ENCODE results near the gene R3HDM4. TPM values are rescaled to one million over a fixed set of nuclear protein-coding genes. Genes with fewer than 3 reads are reported as not detected.

The R3HDM4 gene
- total RNA-seq, 2 donors from 2014 or later: 19.5 to 30.4 TPM

DNA sequence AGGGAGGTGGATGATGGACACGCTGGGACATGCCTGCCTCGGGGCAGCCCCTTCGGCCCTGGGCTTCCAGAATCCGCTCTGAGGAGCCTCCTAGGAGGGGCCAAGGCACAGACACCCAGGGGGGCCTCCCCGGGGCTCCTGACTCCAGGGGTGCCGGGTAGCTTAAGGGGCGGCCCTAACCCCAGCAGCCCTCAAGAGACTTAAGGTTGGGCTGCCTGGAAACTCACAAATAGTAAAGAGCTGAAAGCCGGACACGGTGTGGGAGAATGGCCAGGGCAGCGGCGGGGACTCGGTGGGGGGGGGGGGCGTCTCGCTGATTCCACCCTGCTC, 20.5 kb upstream of the R3HDM4 start:
- Histone ChIP-seq H3K36me3 (no peaks in the 10 kb centered on the region), H3K27me3 (no peaks in the 10 kb centered on the region), H3K27ac (peak overlapping the region in 1 of 2 donors; percentile 84), H3K4me1 (peaks cover 0 to 36% of the 10 kb centered on the region in 2 donors), H3K9me3 (no peaks in the 10 kb centered on the region), H3K4me3 (peak overlapping the region in 1 of 2 donors; percentile 14)
- DNase-seq (ENCODE audit: low spot score): no peak
- TF ChIP-seq, protein P1, sequence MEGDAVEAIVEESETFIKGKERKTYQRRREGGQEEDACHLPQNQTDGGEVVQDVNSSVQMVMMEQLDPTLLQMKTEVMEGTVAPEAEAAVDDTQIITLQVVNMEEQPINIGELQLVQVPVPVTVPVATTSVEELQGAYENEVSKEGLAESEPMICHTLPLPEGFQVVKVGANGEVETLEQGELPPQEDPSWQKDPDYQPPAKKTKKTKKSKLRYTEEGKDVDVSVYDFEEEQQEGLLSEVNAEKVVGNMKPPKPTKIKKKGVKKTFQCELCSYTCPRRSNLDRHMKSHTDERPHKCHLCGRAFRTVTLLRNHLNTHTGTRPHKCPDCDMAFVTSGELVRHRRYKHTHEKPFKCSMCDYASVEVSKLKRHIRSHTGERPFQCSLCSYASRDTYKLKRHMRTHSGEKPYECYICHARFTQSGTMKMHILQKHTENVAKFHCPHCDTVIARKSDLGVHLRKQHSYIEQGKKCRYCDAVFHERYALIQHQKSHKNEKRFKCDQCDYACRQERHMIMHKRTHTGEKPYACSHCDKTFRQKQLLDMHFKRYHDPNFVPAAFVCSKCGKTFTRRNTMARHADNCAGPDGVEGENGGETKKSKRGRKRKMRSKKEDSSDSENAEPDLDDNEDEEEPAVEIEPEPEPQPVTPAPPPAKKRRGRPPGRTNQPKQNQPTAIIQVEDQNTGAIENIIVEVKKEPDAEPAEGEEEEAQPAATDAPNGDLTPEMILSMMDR (IDR thresholded peaks at IDR 0.05): no peak

DNA sequence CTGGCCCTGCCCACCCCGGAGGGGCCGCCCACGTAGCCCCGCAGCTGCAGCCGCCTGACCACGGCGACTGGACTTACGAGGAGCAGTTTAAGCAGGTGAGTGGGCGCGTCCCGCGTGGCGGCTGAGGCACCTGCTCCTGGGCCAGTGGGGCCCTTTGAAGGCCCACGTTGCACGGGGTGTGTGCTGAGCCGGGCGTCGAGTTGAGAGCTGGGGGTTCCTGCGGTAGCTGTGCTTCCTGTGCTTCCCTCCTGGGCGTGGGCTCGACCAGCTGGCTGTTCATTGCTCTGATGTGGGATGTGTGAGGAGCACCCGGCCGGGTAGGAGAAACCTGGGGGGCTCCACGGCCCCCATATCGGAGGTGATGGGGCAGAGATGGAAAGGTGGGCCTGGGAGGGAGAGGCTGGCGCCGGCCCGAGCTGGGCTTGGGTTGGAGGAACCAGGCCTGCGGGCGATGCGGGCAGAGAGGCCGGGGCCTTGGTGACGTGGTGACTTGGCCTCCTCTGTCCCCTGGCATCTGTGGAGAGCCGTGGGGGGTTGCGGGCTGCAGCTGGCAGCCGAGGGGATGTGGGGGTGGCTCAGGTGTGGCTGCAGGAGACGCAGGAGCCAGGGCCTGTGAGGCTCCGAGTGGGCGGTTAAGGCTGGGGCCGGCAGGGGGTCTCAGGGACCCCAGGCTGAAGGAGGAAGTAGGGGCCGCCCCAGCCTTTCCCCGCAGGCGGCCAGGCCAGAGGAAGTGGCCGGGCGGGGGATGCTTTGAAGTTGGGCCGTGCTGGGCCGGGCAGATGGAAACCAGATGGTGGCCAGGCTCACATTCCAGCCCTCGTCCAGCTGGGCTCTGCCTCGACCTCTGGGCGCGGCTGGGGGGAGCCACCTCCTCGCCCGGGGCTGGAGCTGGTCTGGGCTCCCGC, 19.9 kb upstream of the R3HDM4 start:
- DNase-seq (ENCODE audit: low spot score): peak; percentile 74
- no peaks in the 10 kb centered on the region for H3K9me3 ChIP-seq
- no peaks in the 10 kb centered on the region for H3K36me3 ChIP-seq
- peak overlapping the region in 1 of 2 donors; percentile 14 for H3K4me3 ChIP-seq
- H3K27ac ChIP-seq: peak overlapping the region in 1 of 2 donors; percentile 84
- H3K27me3 ChIP-seq: no peaks in the 10 kb centered on the region
- peaks cover 0 to 42% of the 10 kb centered on the region in 2 donors for H3K4me1 ChIP-seq
- TF ChIP-seq, protein P1 (IDR thresholded peaks at IDR 0.05): no peak

DNA sequence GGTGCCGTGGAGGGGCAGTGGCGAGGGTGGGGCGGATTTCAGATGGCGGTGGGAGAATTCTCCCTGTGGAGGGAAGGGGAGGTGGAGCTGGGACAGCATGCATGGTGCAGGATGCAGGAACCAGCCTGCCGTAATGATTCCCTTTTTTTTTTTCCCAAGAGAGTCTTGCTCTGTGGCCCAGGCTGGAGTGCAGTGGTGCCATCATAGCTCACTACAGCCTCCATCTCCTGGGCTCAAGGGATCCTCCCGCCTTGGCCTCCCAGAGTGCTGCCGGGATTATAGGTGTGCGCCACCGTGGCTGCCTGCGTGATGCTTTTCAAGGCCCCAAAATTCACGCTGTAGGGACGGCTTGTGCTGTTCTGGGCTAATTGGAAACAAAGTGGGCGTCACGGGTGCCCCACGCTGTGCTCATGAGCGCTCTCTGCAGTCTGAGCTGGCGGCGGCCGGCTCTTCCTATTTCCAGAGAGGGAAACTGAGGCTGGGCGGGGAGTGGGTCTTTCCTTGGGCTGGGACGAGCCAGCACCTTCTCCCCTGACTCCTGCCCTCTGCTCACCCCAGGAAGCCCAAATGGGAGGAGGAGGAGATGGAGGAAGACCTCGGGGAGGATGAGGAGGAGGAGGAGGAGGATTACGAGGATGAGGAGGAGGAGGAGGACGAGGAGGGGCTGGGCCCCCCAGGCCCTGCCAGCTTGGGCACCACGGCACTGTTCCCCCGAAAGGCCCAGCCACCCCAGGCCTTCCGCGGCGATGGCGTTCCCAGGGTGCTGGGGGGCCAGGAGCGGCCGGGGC, 19.0 kb upstream of the R3HDM4 start:
- H3K27me3 ChIP-seq: no peaks in the 10 kb centered on the region
- peaks cover 0 to 51% of the 10 kb centered on the region in 2 donors for H3K4me1 ChIP-seq
- H3K9me3 ChIP-seq: no peaks in the 10 kb centered on the region
- no peak overlapping the region for H3K4me3 ChIP-seq
- no peaks in the 10 kb centered on the region for H3K36me3 ChIP-seq
- peak overlapping the region in 1 of 2 donors; percentile 84 for H3K27ac ChIP-seq
- DNase-seq (ENCODE audit: low spot score): no peak
- TF ChIP-seq, protein P1 (IDR thresholded peaks at IDR 0.05): no peak

DNA sequence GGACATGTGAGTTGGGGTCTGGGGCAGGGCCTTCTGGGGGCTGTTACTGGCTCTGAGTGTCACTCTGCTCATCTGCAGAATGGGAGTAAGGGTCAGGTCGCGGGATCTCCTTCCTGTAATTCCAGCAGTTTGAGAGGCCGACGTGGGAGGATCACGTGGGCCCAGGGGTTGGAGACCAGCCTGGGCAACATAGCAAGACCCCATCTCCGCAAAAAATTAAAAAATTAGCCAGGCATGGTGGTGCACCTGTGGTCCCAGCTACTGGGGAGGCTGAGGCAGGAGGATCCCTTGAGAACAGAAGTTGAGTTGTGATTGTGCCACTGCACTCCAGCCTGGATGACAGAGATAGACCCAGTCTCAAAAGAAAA, 16.9 kb upstream of the R3HDM4 start:
- Histone ChIP-seq H3K4me3 (no peak overlapping the region), H3K36me3 (no peaks in the 10 kb centered on the region), H3K27ac (no peak overlapping the region), H3K4me1 (peaks cover 0 to 50% of the 10 kb centered on the region in 2 donors), H3K9me3 (no peaks in the 10 kb centered on the region), H3K27me3 (no peaks in the 10 kb centered on the region)
- no peak for DNase-seq (ENCODE audit: low spot score)
- TF ChIP-seq, protein P1 (IDR thresholded peaks at IDR 0.05): no peak

DNA sequence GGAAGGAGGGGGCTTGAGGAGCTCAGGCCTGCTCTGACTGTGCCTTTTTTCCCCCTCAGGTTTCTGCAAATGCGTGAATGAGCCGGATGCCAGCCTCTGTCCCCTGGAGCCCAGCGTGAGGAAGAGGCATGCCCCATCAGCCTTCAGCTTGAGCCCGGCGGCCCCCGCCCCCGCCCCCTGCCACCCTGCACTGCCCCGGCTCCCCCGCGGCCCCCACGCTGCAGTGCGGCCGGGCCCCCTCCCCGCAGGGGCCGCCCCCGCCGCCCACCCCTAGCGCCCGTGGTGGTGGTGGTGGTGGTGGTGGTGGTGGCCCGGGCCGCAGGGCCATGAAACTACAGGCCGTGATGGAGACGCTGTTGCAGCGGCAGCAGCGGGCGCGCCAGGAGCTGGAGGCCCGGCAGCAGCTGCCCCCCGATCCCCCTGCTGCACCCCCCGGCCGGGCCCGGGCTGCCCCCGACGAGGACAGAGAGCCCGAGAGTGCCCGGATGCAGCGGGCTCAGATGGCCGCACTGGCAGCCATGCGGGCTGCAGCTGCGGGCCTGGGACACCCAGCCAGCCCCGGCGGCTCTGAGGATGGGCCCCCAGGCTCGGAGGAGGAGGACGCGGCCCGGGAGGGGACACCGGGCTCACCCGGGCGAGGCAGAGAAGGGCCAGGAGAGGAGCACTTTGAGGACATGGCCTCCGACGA, 16.3 kb upstream of the R3HDM4 start:
- no peak overlapping the region for H3K27ac ChIP-seq
- TF ChIP-seq, protein P1 (IDR thresholded peaks at IDR 0.05): no peak
- no peak overlapping the region for H3K4me3 ChIP-seq
- H3K27me3 ChIP-seq: no peaks in the 10 kb centered on the region
- no peaks in the 10 kb centered on the region for H3K36me3 ChIP-seq
- DNase-seq (ENCODE audit: low spot score): no peak
- H3K4me1 ChIP-seq: peaks cover 0 to 49% of the 10 kb centered on the region in 2 donors
- H3K9me3 ChIP-seq: no peaks in the 10 kb centered on the region

All from right atrium auricular region (tissue), 2 donors.